HFF-Myc (cell line): ENCODE results near the gene CAT.

Experiments
- DNase-seq: peaks from one replicate; pipeline ENCODE4 v3.0.0-alpha.2; 2011; ENCODE audit warnings: low read depth; ENCODE audit errors: extremely low read depth
- H3K4me3 ChIP-seq: replicated peaks from 2 replicates; pipeline ENCODE4 v1.5.1; 2011; ENCODE audit warnings: low read depth, mild to moderate bottlenecking, control low read depth, low read length
- CTCF ChIP-seq: IDR thresholded peaks from 2 replicates; pipeline ENCODE4 v1.5.1; 2012; ENCODE audit warnings: mild to moderate bottlenecking, low read depth, low read length, control low read depth; ENCODE audit errors: missing control alignments

Gene CAT

GRCh38 chr11:34411791-34412190 lies 26.9 kb upstream of the CAT start:
- H3K4me3 ChIP-seq, result no peak overlapping the region
- no peak for DNase-seq
- no peak for TF ChIP-seq CTCF

GRCh38 chr11:34413263-34413662 lies 25.5 kb upstream of the CAT start:
- H3K4me3 ChIP-seq, result no peak overlapping the region
- DNase-seq, result no peak
- no peak for TF ChIP-seq CTCF

- DNase-seq, result no peak
- TF ChIP-seq CTCF, result no peak
- no peak overlapping the region for H3K4me3 ChIP-seq
These were observed 23.2 kb upstream of the CAT start for GRCh38 chr11:34415538-34415937.

- no peak for TF ChIP-seq CTCF
- no peak for DNase-seq
- H3K4me3 ChIP-seq, result no peak overlapping the region
These were observed 22.6 kb upstream of the CAT start for GRCh38 chr11:34416088-34416487.

GRCh38 chr11:34416766-34417165 lies 22.0 kb upstream of the CAT start:
- no peak overlapping the region for H3K4me3 ChIP-seq
- no peak for DNase-seq
- no peak for TF ChIP-seq CTCF

- DNase-seq, result no peak
- peak; percentile 18 for TF ChIP-seq CTCF
These were observed 21.5 kb upstream of the CAT start for GRCh38 chr11:34417202-34417601.

GRCh38 chr11:34419158-34419557 lies 19.6 kb upstream of the CAT start:
- no peak for DNase-seq
- TF ChIP-seq CTCF, result no peak
- H3K4me3 ChIP-seq, result no peak overlapping the region

More at GRCh38 chr11:34417202-34417601, 21.5 kb upstream of the CAT start:
- no peak overlapping the region for H3K4me3 ChIP-seq
